B cell (primary cell): ENCODE measurements around the gene WDR73.

Experiments
- CTCF ChIP-seq: fragments of 200-600 bp; IDR thresholded peaks from one replicate; pipeline ENCODE4 v1.8.0; 2022; ENCODE audit warnings: antibody characterized with exemption, mild to moderate bottlenecking
- EZH2 ChIP-seq: IDR thresholded peaks from 2 replicates; pipeline ENCODE4 v1.6.1; 2012; ENCODE audit warnings: borderline replicate concordance, low read depth, mild to moderate bottlenecking, moderate library complexity, low read length; ENCODE audit not compliant: insufficient read depth, poor library complexity, severe bottlenecking

- TF ChIP-seq CTCF (no peak), EZH2 (no peak)
Observed at GRCh38 chr15:84601555-84601838, 52.6 kb downstream of the WDR73 start.
